HepG2 (cell line): ENCODE data around the gene FIBP. TPM values are rescaled to one million over a fixed set of nuclear protein-coding genes. Genes with fewer than 3 reads are reported as not detected.

ENCODE experiments used
- ATF4 ChIP-seq, 2 experiments: fragments of 450-650 bp in 1 of 2; sonication (generic) in 1 of 2; formaldehyde crosslinking; IDR thresholded peaks; 2 replicates each; pipeline versions ENCODE4 v1.5.0 to v1.8.0; 2020 to 2022; ENCODE audit warnings: mild to moderate bottlenecking in 1 of 2, missing genetic modification reagents in 1 of 2
- ESRRA ChIP-seq: sonication (generic); formaldehyde crosslinking; IDR thresholded peaks from 2 replicates; pipeline ENCODE4 v1.5.1; 2020; ENCODE audit warnings: mild to moderate bottlenecking, low read depth, missing genetic modification reagents
- GATAD2A ChIP-seq: IDR thresholded peaks from 2 replicates; pipeline ENCODE4 v1.6.1; 2016
- PHF21A ChIP-seq: sonication (generic); formaldehyde crosslinking; IDR thresholded peaks from 2 replicates; pipeline ENCODE4 v1.5.0; 2020; ENCODE audit warnings: mild to moderate bottlenecking, missing genetic modification reagents
- SAFB2 ChIP-seq: sonication (generic); formaldehyde crosslinking; IDR thresholded peaks from 2 replicates; pipeline ENCODE4 v1.5.1; 2020; ENCODE audit warnings: missing genetic modification reagents, low read depth, mild to moderate bottlenecking, borderline replicate concordance
- TFAP4 ChIP-seq: sonication (generic); IDR thresholded peaks from 2 replicates; pipeline ENCODE4 v1.6.1; 2016; ENCODE audit warnings: low read depth, borderline replicate concordance
- ZKSCAN1 ChIP-seq: fragments of 150-350 bp; IDR thresholded peaks from 2 replicates; pipeline ENCODE4 v1.6.1; 2014; ENCODE audit warnings: low read length
- ZNF33B ChIP-seq: sonication (generic); formaldehyde crosslinking; IDR thresholded peaks from 2 replicates; pipeline ENCODE4 v1.5.1; 2020; ENCODE audit warnings: mild to moderate bottlenecking, missing genetic modification reagents
- ZNF430 ChIP-seq: sonication (generic); formaldehyde crosslinking; IDR thresholded peaks from 2 replicates; pipeline ENCODE4 v1.9.0; 2021; ENCODE audit warnings: mild to moderate bottlenecking, missing genetic modification reagents
- ZNF607 ChIP-seq: sonication (generic); formaldehyde crosslinking; IDR thresholded peaks from 2 replicates; pipeline ENCODE4 v1.5.1; 2020; ENCODE audit warnings: missing genetic modification reagents, mild to moderate bottlenecking, borderline replicate concordance
- ZNF619 ChIP-seq: sonication (generic); formaldehyde crosslinking; IDR thresholded peaks from 2 replicates; pipeline ENCODE4 v1.4.0; 2020; ENCODE audit warnings: mild to moderate bottlenecking, missing genetic modification reagents
- ZNF660 ChIP-seq: sonication (generic); formaldehyde crosslinking; IDR thresholded peaks from 2 replicates; pipeline ENCODE4 v1.5.1; 2020; ENCODE audit warnings: mild to moderate bottlenecking, low read depth, missing genetic modification reagents, borderline replicate concordance
- ZNF703 ChIP-seq: sonication (generic); formaldehyde crosslinking; IDR thresholded peaks from 2 replicates; pipeline ENCODE4 v1.5.1; 2020; ENCODE audit warnings: missing genetic modification reagents, mild to moderate bottlenecking, moderate library complexity, borderline replicate concordance
- polyA plus RNA-seq, 8 experiments: library from polyadenylated mRNA; depleted of rRNA in 3 of 8; stranded (reverse) in 7 of 8; unstranded in 1 of 8; fragments of >200 nt; fragmentation: Illumina TruSeq in 4 of 8; extraction: Trizol in 4 of 8; gene quantifications; 2 replicates each; pipeline versions ENCODE4 v1.2.1 to v1.2.3, GENCODE V29; 2011 to 2016; ENCODE audit warnings: low read depth in 4 of 8, missing spikeins in 1 of 8, mixed read lengths in 1 of 8; ENCODE audit not compliant: insufficient read depth in 1 of 8
- total RNA-seq, 5 experiments: library from RNA; depleted of rRNA; stranded (reverse); fragments of >200 nt; fragmentation: Illumina TruSeq; extraction: Trizol; gene quantifications; 2 replicates each; pipeline ENCODE4 v1.2.3, GENCODE V29; 2016; ENCODE audit warnings: low read depth in 1 of 5
- TF ChIP-seq, protein P1 (sequence below): sonication (generic); formaldehyde crosslinking; IDR thresholded peaks from 2 replicates; pipeline ENCODE4 v1.5.1; 2020; ENCODE audit warnings: mild to moderate bottlenecking, missing genetic modification reagents, borderline replicate concordance
- TF ChIP-seq, protein P2 (sequence below): IDR thresholded peaks from 2 replicates; pipeline ENCODE4 v1.6.1; 2016
- TF ChIP-seq, protein P3 (sequence below): sonication (generic); formaldehyde crosslinking; IDR thresholded peaks from 2 replicates; pipeline ENCODE4 v1.4.0; 2020; ENCODE audit warnings: missing genetic modification reagents

Gene FIBP
- total and polyA plus RNA-seq, 2 of the 13 experiments (the other 11 are each of a cell fraction or from before 2014, with no cell fraction given) = 42.9 to 62.1 TPM

- TF ChIP-seq, protein P1, sequence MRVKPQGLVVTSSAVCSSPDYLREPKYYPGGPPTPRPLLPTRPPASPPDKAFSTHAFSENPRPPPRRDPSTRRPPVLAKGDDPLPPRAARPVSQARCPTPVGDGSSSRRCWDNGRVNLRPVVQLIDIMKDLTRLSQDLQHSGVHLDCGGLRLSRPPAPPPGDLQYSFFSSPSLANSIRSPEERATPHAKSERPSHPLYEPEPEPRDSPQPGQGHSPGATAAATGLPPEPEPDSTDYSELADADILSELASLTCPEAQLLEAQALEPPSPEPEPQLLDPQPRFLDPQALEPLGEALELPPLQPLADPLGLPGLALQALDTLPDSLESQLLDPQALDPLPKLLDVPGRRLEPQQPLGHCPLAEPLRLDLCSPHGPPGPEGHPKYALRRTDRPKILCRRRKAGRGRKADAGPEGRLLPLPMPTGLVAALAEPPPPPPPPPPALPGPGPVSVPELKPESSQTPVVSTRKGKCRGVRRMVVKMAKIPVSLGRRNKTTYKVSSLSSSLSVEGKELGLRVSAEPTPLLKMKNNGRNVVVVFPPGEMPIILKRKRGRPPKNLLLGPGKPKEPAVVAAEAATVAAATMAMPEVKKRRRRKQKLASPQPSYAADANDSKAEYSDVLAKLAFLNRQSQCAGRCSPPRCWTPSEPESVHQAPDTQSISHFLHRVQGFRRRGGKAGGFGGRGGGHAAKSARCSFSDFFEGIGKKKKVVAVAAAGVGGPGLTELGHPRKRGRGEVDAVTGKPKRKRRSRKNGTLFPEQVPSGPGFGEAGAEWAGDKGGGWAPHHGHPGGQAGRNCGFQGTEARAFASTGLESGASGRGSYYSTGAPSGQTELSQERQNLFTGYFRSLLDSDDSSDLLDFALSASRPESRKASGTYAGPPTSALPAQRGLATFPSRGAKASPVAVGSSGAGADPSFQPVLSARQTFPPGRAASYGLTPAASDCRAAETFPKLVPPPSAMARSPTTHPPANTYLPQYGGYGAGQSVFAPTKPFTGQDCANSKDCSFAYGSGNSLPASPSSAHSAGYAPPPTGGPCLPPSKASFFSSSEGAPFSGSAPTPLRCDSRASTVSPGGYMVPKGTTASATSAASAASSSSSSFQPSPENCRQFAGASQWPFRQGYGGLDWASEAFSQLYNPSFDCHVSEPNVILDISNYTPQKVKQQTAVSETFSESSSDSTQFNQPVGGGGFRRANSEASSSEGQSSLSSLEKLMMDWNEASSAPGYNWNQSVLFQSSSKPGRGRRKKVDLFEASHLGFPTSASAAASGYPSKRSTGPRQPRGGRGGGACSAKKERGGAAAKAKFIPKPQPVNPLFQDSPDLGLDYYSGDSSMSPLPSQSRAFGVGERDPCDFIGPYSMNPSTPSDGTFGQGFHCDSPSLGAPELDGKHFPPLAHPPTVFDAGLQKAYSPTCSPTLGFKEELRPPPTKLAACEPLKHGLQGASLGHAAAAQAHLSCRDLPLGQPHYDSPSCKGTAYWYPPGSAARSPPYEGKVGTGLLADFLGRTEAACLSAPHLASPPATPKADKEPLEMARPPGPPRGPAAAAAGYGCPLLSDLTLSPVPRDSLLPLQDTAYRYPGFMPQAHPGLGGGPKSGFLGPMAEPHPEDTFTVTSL = 0 out of 2 replicates have a peak, but pooled peaks have one; percentile 20
- TF ChIP-seq ZKSCAN1 (peak; percentile 35; the same call in 1 of the 2 replicates), PHF21A (CRISPR knock-in tag) (peak; percentile 51; the same call in 1 of the 2 replicates), ZNF619 (CRISPR knock-in tag) (no peak; the same call in 1 of the 2 replicates), ZNF33B (CRISPR knock-in tag) (no peak), TFAP4 (peak; percentile 67; the same call in 1 of the 2 replicates), ATF4 (CRISPR knock-in tag; IDR thresholded peaks at IDR 0.05) (peak in 1 of 2 experiments; percentile 31; a peak in 1 of 4 replicates), SAFB2 (peak; percentile 76; the same call in 1 of the 2 replicates), GATAD2A (CRISPR knock-in tag) (0 out of 2 replicates have a peak, but pooled peaks have one; percentile 35), ZNF430 (CRISPR knock-in tag) (peak; percentile 57; the same call in 1 of the 2 replicates), ZNF703 (CRISPR knock-in tag) (0 out of 2 replicates have a peak, but pooled peaks have one; percentile 11), ZNF607 (CRISPR knock-in tag) (peak; percentile 53; the same call in 1 of the 2 replicates), ESRRA (CRISPR knock-in tag) (0 out of 2 replicates have a peak, but pooled peaks have one; percentile 58), ZNF660 (no peak)
- TF ChIP-seq, protein P2, sequence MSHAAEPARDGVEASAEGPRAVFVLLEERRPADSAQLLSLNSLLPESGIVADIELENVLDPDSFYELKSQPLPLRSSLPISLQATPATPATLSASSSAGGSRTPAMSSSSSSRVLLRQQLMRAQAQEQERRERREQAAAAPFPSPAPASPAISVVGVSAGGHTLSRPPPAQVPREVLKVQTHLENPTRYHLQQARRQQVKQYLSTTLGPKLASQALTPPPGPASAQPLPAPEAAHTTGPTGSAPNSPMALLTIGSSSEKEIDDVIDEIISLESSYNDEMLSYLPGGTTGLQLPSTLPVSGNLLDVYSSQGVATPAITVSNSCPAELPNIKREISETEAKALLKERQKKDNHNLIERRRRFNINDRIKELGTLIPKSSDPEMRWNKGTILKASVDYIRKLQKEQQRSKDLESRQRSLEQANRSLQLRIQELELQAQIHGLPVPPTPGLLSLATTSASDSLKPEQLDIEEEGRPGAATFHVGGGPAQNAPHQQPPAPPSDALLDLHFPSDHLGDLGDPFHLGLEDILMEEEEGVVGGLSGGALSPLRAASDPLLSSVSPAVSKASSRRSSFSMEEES (CRISPR knock-in tag) = peak; percentile 87; the same call in 1 of the 2 replicates
- TF ChIP-seq, protein P3, sequence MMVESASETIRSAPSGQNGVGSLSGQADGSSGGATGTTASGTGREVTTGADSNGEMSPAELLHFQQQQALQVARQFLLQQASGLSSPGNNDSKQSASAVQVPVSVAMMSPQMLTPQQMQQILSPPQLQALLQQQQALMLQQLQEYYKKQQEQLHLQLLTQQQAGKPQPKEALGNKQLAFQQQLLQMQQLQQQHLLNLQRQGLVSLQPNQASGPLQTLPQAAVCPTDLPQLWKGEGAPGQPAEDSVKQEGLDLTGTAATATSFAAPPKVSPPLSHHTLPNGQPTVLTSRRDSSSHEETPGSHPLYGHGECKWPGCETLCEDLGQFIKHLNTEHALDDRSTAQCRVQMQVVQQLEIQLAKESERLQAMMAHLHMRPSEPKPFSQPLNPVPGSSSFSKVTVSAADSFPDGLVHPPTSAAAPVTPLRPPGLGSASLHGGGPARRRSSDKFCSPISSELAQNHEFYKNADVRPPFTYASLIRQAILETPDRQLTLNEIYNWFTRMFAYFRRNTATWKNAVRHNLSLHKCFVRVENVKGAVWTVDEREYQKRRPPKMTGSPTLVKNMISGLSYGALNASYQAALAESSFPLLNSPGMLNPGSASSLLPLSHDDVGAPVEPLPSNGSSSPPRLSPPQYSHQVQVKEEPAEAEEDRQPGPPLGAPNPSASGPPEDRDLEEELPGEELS = peak; percentile 45; the same call in 1 of the 2 replicates
Observed at GRCh38 chr11:65873318-65874156, 14.7 kb downstream of the FIBP start (continued).
